Thoracic aorta (tissue), 2 donors: Measurements from ENCODE around the gene OR4X1. TPM values are rescaled to one million over a fixed set of nuclear protein-coding genes. Genes with fewer than 3 reads are reported as not detected.

Experiments
- ATAC-seq: fragments of 150-250 bp; one replicate; pipeline ENCODE4 v1.8.0; 2017; ENCODE audit warnings: low read depth; ENCODE audit not compliant: insufficient number of reproducible peaks, low FRiP score
- DNase-seq: peaks from one replicate; pipeline ENCODE4 v3.0.0-alpha.2; 2020; ENCODE audit warnings: low spot score
- H3K27ac ChIP-seq, 2 donors: fragments of 200-600 bp; sonication (generic); 1 replicate in 1 of 2; 2 replicates in 1 of 2; pipeline ENCODE4 v1.5.1; 2016; ENCODE audit warnings: mild to moderate bottlenecking in 2 of 2, moderate library complexity in 2 of 2
- H3K27me3 ChIP-seq: fragments of 200-600 bp; sonication (generic); replicated peaks from 2 replicates; pipeline ENCODE4 v1.6.0; 2016; ENCODE audit warnings: mild to moderate bottlenecking; ENCODE audit not compliant: insufficient read depth
- H3K36me3 ChIP-seq: fragments of 200-600 bp; sonication (generic); one replicate; pipeline ENCODE4 v1.5.1; 2016
- H3K4me1 ChIP-seq, 2 donors: fragments of 200-600 bp; sonication (generic); 1 replicate in 1 of 2; 2 replicates in 1 of 2; pipeline versions ENCODE4 v1.5.1 to v1.6.0; 2016; ENCODE audit warnings: low read depth in 2 of 2, mild to moderate bottlenecking in 1 of 2; ENCODE audit not compliant: control insufficient read depth in 1 of 2
- H3K4me3 ChIP-seq: fragments of 200-600 bp; sonication (generic); 2 replicates; pipeline ENCODE4 v1.5.1; 2016; ENCODE audit warnings: mild to moderate bottlenecking
- H3K9me3 ChIP-seq: fragments of 200-600 bp; sonication (generic); 2 replicates; pipeline ENCODE4 v1.5.1; 2016
- CTCF ChIP-seq: fragments of 200-600 bp; sonication (generic); IDR thresholded peaks from one replicate; pipeline ENCODE4 v1.5.1; 2019; ENCODE audit warnings: antibody characterized with exemption
- total RNA-seq, 2 donors: library from RNA; depleted of rRNA; stranded (reverse); fragments of >200 nt; gene quantifications; one replicate each; pipeline versions ENCODE4 v1.1.0 to v1.2.3, GENCODE V29; 2016

Gene OR4X1
- total RNA-seq, 2 donors from 2014 or later = not detected

- Histone ChIP-seq H3K4me1 (no peaks in the 10 kb centered on the region), H3K9me3 (peaks cover 14% of the 10 kb centered on the region), H3K36me3 (no peaks in the 10 kb centered on the region), H3K27ac (no peak within 1 kb of the TSS), H3K4me3 (no peak within 1 kb of the TSS), H3K27me3 (no peaks in the 10 kb centered on the region)
- ATAC-seq (no peak), DNase-seq (no peak)
- no peak for TF ChIP-seq CTCF
Observed at GRCh38 chr11:48244804-48245203, 18.9 kb upstream of the OR4X1 start, which contains the start of gene OR4X2. OR4X2 (plus strand) TSS chr11:48245104; CDS start chr11:48245104, 0 bp downstream.

- Histone ChIP-seq H3K4me3 (no peak overlapping the region), H3K36me3 (no peaks in the 10 kb centered on the region), H3K27ac (no peak overlapping the region), H3K9me3 (peaks cover 14% of the 10 kb centered on the region), H3K4me1 (no peaks in the 10 kb centered on the region), H3K27me3 (no peaks in the 10 kb centered on the region)
- DNase-seq (no peak), ATAC-seq (no peak)
- no peak for TF ChIP-seq CTCF
Observed at GRCh38 chr11:48248902-48249301, 14.8 kb upstream of the OR4X1 start.

- no peak for TF ChIP-seq CTCF
- Histone ChIP-seq H3K9me3 (no peaks in the 10 kb centered on the region), H3K4me1 (no peaks in the 10 kb centered on the region), H3K27me3 (no peaks in the 10 kb centered on the region), H3K36me3 (no peaks in the 10 kb centered on the region), H3K4me3 (no peak overlapping the region), H3K27ac (no peak overlapping the region)
- DNase-seq (no peak), ATAC-seq (no peak)
Observed at GRCh38 chr11:48261600-48261999, 2.1 kb upstream of the OR4X1 start.

GRCh38 chr11:48270621-48271020, 7.0 kb downstream of the OR4X1 start:
- H3K9me3 ChIP-seq = no peaks in the 10 kb centered on the region
- no peak overlapping the region for H3K4me3 ChIP-seq
- DNase-seq = no peak
- no peak overlapping the region for H3K27ac ChIP-seq
- H3K4me1 ChIP-seq = no peaks in the 10 kb centered on the region
- no peak for ATAC-seq
- H3K36me3 ChIP-seq = no peaks in the 10 kb centered on the region
- no peak for TF ChIP-seq CTCF
- H3K27me3 ChIP-seq = no peaks in the 10 kb centered on the region

GRCh38 chr11:48272606-48273005, 8.9 kb downstream of the OR4X1 start:
- no peak for DNase-seq
- Histone ChIP-seq H3K27me3 (no peaks in the 10 kb centered on the region), H3K36me3 (no peaks in the 10 kb centered on the region), H3K4me3 (no peak overlapping the region), H3K27ac (no peak overlapping the region), H3K4me1 (no peaks in the 10 kb centered on the region), H3K9me3 (no peaks in the 10 kb centered on the region)
- ATAC-seq = no peak
- no peak for TF ChIP-seq CTCF
